ENCODE measurements around the gene LZTR1.
A peak's percentile ranks its signal among the peaks of the same experiment; 100 is the strongest.
"Not testable (repeated sequence)": the region's sequence is repeated elsewhere in the genome, so short reads cannot be mapped to it uniquely, and the experiment has no call there.

LZTR1 gene

GRCh38 chr22:20965104-20965887, 16.8 kb upstream of the LZTR1 start:
- DNase-seq: no peak

DNA sequence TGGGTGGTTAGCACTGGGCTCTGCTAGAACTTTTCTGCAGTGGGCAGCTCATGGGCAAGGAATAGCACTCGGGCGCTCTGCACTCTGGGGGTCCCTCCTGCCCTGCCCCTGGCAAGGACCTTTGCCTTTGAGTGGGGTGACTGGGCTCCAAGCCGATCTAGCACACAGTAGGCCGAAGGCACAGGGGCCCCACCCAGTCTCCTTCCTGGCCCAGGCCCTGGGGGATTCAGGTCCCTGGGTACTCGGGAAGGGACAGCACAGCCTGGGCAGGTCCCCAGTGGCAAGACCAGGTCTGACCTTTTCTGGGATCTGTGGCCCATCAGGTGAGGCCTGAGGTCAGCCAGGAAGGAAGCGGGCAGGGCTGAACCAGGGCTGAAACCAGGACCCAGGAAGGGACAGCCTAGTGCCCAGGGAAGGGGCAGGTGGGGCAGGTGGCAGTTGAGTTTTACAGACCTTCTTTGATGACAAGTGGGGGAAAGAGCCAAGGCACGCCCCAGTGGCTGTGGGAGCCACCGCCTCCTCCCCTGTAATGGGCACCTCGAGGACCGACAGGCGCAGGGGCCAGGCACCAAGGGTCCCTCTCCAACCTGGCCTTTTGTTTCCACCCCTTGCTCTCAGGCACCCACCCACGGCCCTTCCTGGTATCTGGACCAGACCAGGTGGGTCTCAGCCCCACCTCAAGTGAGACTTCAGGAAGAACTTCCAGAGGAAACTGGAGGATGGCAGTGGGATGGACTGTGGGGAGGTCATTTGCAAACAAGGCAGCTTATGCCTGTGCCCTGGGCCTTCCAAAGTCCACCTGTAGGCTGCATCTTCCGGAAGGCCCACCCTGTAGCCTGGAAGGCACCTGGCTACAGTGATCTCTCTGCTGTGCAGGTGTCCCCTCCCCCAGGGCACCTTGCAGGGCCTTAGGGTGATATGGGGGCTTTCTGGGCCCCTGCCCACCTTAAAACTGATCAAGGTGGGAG, 15.9 kb upstream of the LZTR1 start:
- no peak for DNase-seq

DNA sequence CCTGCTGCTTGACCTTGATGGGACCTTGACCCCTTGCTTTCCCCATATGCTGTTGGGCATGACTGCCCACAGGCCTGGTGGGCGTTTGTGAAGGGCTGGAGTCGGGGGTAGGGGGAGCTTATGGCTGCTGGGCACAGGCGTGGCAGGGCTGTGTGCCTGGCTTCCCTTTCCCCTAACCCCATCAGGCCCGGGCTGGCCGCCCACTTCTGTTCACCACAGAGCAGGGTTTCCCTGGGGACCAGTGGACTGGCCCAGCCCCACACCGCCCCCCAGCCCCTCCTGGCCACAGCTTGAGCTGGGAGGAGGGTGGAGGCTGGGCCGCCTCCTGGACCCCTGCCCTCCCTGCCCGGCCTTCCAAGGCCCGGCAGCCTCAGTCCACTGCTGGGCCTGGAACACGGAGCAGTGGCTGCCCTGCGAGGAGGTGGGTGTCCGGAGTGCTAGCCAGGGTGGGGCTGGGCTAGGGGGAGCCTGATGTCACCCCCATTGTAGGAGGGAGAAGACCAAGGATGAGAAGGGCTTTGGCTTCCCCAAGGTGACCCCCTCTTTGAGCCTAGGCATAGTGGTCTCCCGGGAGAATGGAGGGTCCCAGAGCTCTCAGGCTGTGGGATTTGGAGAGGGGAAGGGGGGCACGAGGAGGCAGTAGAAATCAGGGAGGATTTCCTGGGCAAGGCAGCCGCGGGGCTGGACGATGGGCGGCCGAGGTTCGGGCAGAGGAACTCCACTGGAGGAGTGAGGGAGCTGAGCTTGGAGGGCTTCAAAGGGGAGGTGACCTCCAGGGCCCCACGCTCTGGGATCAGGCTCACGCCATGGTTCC, 15.0 kb upstream of the LZTR1 start, which contains the start of gene AIFM3:
AIFM3 (plus strand) TSS at position 373 of the 814 bp plus-strand sequence. CDS start 690 bp downstream, outside the sequence.
- peak in 37 of 58 donors; percentile 18 to 81 (median 52) for DNase-seq

DNA sequence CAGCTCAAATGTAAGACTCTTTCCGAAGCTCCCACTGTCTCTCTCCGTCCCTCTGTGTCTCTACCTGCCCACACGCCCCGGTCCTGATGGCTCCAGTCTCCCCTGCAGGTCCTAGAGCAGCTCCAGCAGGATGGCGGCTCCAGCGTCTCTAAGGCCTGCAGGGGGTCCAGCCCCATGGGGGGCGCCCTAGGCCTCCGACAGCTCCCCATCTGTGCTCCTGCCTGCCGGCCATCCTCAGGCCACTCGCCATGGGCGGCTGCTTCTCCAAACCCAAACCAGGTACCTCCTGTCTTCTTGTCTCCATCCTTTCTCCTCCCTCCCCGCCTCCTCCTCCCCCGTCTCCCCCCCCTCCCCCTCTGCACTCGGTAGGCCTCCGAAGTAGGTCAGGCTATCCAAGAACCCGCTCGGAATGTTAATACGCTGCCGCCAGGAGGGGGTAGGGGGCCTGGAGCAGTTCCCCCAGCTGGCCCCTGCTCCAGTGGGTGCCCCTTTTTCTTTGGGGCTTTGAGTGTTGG, 14.3 kb upstream of the LZTR1 start:
- DNase-seq: peak in 3 of 58 donors; percentile 28 to 52 (median 29)

- DNase-seq: no peak
Measured at GRCh38 chr22:20968281-20968977, 13.7 kb upstream of the LZTR1 start.

DNA sequence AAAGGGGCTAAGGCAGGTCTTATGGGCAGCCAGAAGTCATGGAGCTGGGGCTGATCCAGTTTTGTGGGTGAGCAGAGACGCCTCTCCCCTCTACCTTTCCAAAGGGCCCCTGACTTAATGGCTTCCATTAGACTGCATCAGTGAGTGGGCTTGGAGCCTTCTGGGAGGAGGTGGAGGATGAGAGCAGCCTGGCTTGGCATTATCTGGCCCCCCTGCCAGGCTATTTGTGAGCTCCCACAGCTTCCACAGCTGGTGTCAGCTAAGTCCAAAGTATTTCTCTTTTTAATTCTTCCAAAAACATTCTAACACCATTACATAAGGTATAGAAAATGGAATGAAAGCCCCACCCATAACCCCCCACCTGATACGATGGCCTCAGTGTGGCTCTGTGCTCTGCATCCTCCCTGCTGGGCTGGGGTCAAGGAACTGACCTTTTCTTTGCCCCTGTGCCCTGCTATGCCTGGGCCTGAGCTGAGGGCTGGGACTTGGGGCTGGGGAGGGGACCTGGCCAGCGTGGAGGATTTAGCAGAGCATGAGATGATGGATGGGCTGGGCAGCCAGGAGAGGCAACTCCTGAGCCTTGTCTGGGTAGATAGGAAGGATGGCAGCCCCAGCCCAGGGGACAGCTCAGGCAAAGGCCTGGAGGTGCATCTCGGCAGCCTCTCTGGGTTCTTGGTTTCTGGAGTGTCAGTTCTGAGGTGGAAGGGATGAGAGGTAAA, 11.0 kb upstream of the LZTR1 start:
- no peak for DNase-seq

- not testable (repeated sequence) for DNase-seq
Measured at GRCh38 chr22:20972014-20972694, 9.9 kb upstream of the LZTR1 start.

- DNase-seq: no peak
Measured at GRCh38 chr22:20972933-20973577, 9.0 kb upstream of the LZTR1 start.

DNA sequence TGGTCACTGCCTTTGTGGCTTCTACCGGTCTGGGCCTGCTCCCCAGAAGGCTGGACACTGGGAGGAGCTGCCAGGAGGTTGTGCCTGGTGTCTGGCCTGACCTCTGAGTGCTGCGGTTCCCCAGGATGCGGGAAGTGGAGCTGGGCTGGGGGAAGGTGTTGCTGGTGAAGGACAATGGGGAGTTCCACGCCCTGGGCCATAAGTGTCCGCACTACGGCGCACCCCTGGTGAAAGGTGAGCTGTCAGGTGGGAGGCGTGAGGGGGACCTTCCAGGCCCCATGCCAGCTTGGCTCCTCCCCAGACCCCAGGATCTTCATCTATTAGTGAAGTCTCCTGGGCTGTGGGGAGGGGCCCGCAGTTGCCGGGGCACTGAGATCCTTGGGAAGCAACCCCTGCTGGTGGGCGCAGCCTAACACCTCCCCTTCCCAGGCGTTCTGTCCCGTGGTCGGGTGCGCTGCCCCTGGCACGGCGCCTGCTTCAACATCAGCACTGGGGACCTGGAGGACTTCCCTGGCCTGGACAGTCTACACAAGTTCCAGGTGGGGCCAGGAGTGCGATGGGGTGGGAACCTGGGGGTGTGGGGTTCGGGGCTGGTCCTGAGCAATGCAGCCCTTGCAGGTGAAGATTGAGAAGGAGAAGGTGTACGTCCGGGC, 8.3 kb upstream of the LZTR1 start:
- no peak for DNase-seq

GRCh38 chr22:20974336-20974955, 7.7 kb upstream of the LZTR1 start:
- no peak for DNase-seq

- DNase-seq: no peak
Measured at GRCh38 chr22:20975541-20976290, 6.4 kb upstream of the LZTR1 start.

- no peak for DNase-seq
Measured at GRCh38 chr22:20976291-20976877, 5.7 kb upstream of the LZTR1 start.

DNA sequence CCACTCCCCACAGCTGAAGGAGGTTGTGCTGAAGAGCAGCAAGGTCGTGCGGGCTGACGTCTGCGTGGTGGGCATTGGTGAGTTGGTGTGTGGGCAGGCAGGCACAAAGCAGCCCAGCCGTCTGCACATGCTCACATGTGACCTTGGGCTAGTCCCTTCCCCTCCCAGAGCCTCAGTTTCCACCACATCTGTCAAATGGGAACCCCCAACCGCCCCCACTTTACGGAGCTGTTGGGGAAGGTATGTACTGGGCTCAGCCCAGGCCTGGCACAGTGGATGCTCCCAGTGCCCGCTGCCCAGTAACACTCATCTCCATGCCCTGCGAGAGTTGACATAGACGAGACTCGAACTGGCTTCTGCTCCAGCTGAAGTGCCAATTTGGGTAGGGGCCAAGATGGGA, 5.1 kb upstream of the LZTR1 start:
- DNase-seq: no peak

GRCh38 chr22:20977516-20978170, 4.5 kb upstream of the LZTR1 start:
- no peak for DNase-seq

GRCh38 chr22:20978419-20978818, 3.7 kb upstream of the LZTR1 start:
- DNase-seq: no peak
